Activated CD8-positive, alpha-beta memory T cell treated with anti-CD3 and anti-CD28 coated beads, Interleukin-2, amount 50 U/mL, for 24 hours (primary cell): ENCODE results near the gene DAAM1.
A peak's percentile ranks its signal among the peaks of the same experiment; 100 is the strongest.

Experiments
- DNase-seq: peaks from one replicate; pipeline ENCODE4 v3.0.0-alpha.2; 2020; ENCODE audit errors: extremely low read depth

The DAAM1 gene

DNA sequence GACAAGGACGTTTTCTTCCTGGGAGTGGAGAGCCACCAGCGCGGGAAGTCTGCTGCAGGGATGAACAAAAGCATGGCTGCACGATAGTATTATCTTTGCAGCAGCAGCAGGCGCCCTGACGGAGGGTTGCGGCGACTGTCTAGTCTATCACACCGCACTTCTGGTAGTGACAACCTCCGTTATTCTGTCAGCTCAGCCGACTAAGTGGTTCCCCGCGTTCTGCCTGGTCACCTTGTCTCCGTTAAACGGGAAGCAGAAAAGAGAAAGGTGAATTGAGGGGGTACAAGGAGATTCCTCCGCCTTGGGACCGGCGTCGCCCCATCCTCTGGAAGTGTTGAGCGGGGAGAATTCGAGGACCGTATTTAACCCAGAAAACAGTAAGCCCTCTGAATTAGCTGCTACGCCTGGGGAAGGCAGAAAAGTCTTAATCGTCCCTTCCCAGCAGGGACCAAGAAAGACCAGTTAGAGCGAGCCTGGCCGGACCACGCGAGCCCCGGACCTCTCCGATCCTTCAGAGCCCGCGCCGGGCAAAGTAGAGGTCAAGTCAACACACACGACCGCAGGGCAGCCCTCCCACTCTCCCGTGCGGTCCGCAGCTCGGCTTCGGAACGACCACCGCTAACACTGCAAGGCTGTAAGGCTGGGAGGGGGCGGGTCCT, 536 bp upstream of the DAAM1 start:
- DNase-seq: no peak

- no peak for DNase-seq
Measured at GRCh38 chr14:59189091-59189785, 771 bp downstream of the DAAM1 start.

DNA sequence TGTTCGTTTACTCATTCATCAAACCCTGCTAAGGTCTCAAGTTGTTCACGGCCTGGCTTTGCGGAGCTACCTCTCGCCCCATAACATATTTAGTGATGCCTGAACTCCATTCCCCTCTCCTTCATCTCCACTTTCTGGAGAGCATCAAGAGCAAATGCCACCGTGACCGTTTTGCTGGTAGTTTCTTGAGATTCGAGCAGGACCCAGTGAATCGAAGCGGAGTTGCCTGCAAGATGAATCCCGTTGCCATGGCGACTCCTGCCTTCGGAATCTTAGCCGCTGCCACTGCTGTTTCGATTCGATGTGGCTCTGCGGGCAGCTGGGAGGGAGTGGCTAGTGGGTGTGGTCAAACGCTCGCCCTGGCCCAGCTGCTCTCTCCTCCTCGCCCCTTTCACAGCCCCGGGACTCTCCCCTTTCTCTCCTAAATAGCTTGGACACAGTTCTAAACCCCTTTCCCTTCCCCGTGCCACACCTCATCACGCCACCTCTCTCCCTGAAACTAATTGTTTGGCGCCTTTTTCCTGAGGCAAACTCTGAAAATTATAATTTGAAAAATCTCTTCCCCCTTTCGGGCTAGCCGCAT, 1.4 kb downstream of the DAAM1 start:
- DNase-seq: peak; percentile 44

GRCh38 chr14:59190372-59190771, 1.9 kb downstream of the DAAM1 start:
- DNase-seq: no peak

GRCh38 chr14:59195912-59196311, 7.4 kb downstream of the DAAM1 start:
- no peak for DNase-seq

- DNase-seq: no peak
Measured at GRCh38 chr14:59197695-59198262, 9.3 kb downstream of the DAAM1 start.

DNA sequence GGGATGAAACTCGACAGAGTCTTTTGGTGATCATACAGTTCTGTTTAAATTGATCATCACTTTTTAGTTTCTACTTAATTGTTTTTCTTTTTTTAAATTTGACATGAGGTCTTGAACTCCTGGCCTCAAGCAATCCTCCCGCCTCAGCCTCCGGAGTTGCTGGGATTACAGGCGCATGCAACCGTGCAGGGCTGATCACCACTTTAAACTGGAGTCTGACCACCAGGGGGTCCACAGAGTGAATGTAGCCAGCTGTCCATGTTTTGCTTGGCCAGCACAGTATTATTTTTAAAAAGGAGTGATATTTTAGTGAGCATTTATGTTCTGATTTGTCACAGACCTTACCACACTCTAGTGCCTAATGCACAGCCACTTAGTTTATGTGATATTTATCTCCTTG, 10.7 kb downstream of the DAAM1 start:
- no peak for DNase-seq

DNA sequence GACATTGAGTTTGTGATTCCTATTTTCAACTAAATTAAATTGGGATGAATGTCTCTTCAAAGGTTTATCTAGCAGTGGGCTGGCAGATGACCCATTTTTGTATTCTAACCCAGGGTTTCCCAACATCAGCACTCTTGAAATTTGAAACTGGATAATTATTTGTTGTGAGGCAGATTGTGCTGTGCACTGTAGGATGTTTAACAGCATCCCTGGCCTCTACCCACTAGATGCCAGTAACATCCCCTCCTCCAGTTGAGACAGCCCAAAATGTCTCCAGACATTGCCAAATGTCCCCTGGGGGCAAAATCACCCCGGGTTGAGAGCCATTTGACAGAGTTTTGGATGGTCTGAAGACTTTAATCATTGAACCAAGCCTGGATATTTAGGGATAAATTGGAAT, 11.1 kb downstream of the DAAM1 start:
- no peak for DNase-seq

- no peak for DNase-seq
Measured at GRCh38 chr14:59200195-59200594, 11.7 kb downstream of the DAAM1 start.

- DNase-seq: no peak
Measured at GRCh38 chr14:59202031-59202430, 13.6 kb downstream of the DAAM1 start.

DNA sequence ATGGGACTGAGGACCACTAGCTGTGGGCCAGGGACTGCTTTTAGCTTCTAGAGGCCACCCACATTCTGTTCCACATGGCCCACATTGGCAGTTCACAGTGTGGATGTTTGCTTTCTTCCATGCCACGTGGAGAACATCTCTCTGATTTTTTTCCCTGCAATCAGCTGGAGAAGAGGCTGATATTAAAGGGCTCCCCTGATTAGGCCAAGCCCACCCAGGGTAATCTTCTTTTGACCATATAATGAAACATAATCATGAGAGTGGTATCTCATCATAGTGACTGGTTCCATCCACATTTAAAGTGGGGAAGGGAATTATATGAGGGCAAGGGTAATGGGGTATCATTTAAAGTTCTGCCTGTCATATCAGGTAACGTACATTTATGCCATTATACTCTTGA, 15.8 kb downstream of the DAAM1 start:
- no peak for DNase-seq

DNA sequence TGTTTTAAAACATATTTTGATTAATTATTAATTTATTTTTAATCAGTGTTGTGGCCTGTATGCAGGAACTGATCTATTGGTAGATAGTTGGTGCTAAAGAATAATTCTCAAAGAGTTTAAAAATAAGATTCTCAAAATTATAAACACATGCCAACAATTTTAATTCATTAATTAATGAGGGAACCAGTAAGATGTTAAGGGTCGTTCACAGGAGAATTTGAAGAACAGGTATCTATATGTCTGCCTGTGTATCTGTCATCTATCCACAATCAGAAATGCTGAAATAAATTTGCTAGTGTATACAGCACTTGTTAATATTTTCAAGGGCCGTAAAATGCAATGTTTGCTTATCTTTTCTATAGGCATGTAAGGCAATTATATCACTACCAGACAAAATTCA, 18.4 kb downstream of the DAAM1 start:
- no peak for DNase-seq

DNA sequence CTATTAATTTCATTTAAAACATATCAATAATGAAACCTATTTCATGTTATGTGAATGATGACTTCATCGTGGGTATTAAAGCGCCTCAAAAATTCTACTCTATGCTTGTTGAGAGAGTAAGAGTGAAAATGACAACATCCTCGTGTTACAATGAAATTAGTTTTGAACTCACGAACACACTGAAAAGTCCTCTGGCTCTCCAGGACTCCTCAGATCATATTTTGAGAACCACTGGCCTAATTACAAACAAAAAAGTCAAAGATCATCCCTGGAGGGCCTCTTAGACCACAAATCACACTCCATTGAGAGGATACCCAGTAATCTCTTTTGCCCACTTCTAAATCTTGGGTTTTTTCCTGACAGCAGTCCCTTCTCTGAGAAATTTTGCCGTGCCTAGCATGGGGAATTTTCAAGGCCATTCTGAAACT, 19.1 kb downstream of the DAAM1 start:
- DNase-seq: no peak

DNA sequence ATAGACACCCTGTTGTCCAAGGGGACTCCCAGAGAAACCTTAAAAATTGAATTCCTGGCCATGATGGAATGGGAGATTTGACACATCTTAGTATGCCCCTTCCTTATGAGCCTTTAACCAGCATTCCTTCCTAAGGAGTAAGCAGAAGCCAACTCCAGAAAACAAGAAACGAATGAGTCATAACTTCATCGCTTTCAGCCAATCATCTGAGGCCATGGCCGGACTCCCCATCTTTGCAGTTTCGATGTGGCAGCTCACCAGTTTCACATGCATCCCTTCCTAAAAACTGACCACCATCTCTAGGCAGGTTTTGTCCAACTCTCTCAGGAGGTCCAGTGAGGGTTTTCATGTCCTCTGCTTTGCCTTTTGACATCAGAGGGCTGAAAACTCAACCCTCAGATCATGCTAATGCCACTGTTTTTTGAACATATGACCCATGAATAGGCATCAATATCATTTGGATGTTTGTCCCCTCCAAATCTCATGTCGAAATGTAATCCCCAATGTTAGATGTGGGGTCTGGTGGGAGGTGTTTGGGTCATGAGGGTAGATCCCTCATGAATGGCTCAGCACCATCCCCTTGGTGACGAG, 19.9 kb downstream of the DAAM1 start:
- no peak for DNase-seq

- no peak for DNase-seq
Measured at GRCh38 chr14:59208954-59209353, 20.5 kb downstream of the DAAM1 start.

DNA sequence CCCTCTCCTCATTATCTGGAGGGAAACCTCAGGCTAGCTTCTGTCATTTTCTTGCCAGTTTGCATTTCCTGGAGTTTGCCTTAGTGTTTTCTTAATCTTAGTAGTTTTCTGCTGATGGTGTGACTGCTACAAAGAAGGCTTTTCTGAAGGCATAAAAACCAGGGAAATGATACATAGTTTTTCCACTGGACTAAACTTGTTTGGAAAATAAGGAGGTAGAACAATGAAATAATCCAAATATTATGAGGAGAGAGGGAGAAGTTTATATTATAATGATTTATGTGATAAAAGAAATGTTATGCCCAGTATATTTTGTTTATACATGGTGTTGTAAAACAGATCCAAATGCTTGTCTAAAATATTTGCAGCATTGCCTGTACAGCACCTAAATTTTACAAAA, 22.2 kb downstream of the DAAM1 start:
- DNase-seq: no peak

GRCh38 chr14:59213368-59214315, 25.2 kb downstream of the DAAM1 start:
- DNase-seq: no peak

DNA sequence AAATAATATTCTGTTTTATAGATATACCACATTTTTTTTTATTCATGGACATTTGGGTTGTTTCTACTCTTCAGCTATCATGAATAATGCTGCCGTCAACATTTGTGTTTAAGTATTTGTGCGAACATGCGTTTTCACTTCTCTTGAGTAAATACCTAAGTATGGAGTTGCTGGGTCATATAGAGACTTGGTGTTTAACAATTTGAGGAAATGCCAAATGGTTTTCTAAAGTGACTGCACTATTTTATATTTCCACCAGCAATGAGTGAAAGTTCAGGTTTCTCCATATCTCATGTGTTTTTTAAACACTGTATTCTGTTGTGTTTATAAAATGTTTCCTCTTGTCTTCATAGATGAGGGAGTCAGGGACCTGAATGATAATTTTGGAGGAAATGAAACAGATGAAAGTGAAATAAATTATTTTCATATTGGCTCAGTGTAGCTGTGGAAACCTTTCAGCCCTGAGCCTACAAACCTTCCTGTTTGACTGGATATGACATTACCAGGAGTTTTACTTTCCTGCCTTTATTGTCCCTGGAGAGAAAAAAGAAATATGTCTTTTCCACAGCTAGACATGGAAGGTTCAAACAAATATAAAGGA, 26.3 kb downstream of the DAAM1 start:
- no peak for DNase-seq

DNA sequence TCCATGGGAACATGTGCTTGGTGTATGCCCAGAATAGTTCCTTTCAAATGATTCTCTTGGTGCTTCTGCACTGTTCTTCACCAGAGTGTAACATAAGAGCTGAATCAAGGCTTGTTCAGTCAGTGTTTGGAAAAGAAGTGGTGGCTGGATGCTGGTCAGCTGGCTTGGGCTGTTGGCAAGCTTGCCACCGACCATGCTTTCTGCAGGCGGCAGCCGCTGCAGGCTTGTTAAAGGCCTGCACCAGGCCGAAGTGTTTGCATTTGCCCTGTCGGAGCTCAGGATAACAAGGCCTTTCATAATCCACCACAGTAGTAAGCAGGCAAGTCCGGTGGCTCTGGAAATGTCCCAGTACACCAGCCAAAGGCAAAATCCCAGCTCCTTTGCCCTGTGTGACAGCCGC, 26.9 kb downstream of the DAAM1 start:
- no peak for DNase-seq

DNA sequence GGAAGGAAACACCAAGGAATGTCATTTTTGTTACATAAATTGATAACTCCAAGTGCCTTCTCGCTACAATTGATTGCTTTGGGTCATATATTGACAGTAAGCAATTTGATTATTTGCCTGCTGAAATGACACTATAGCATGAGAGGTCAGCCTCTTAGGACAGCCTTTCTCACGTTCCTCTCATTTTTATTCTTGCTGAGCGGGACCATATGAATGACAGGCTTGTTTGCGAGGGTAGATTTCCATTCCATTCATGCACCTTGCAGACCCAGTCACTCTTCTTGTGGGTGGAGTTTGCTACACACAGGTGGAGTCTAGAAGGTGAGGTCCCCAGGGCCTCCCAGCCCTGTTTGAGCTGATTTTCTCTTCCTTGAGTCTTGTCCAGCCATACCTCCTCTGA, 27.3 kb downstream of the DAAM1 start:
- DNase-seq: no peak

DNA sequence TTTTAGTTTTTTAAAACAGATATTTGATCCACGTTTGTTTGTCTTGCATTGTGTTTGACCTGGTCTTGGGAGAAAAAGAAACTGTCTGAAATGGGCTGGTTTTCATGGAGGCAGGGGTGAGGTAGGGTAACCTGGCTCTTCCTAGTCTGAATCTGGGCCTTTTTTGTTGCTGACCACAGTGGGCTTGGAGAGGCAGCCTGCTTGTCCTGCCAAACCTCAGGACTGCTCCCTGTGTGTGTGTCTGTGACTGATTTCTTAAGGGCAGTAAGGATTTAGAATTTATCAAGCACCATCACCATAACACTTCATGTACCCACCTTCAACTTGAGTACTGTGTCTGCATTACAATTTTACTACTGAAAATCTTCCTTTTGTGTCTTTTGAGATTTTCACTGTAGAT, 28.5 kb downstream of the DAAM1 start:
- DNase-seq: no peak
